OCI-LY7 (cell line): ENCODE measurements around the gene TYW1B.
"Not testable (repeated sequence)": the region's sequence is repeated elsewhere in the genome, so short reads cannot be mapped to it uniquely, and the experiment has no call there.

Source experiments
- CTCF ChIP-seq: fragments of 200-600 bp; sonication (generic); conservative IDR thresholded peaks from 2 replicates; pipeline ENCODE4 v1.5.1; 2014; ENCODE audit warnings: mild to moderate bottlenecking, antibody characterized with exemption, low read length, moderate library complexity, mixed read lengths
- EZH2phosphoT487 ChIP-seq: fragments of 200-600 bp; sonication (generic); IDR thresholded peaks from 2 replicates; pipeline ENCODE4 v1.6.1; 2018; ENCODE audit warnings: low read depth, borderline replicate concordance, mild to moderate bottlenecking, mixed run types, antibody characterized with exemption, low read length, moderate library complexity, mixed read lengths

DNA sequence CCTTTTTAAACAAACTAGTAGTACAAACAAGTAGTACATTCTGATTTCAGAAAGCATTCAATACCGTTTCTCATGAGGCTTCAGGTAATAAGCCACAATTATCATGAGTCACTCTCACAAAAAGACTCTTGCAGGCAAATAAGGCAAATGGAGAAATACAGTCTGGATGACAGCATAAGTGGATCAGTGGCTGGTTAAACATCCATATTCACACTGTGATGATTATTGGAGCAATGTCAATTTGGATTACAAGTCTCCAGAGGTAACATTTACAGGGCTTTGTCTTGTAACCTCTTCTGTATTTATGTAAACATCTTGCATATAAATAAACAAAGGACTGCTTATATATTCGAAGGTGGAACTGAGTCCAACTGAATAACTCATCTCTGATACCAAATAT, 55.4 kb downstream of the TYW1B start:
- not testable (repeated sequence) for TF ChIP-seq CTCF, EZH2phosphoT487
